ENCODE results near the gene ERAP2.
"Not testable (repeated sequence)": the region's sequence is repeated elsewhere in the genome, so short reads cannot be mapped to it uniquely, and the experiment has no call there.

Gene ERAP2, protein sequence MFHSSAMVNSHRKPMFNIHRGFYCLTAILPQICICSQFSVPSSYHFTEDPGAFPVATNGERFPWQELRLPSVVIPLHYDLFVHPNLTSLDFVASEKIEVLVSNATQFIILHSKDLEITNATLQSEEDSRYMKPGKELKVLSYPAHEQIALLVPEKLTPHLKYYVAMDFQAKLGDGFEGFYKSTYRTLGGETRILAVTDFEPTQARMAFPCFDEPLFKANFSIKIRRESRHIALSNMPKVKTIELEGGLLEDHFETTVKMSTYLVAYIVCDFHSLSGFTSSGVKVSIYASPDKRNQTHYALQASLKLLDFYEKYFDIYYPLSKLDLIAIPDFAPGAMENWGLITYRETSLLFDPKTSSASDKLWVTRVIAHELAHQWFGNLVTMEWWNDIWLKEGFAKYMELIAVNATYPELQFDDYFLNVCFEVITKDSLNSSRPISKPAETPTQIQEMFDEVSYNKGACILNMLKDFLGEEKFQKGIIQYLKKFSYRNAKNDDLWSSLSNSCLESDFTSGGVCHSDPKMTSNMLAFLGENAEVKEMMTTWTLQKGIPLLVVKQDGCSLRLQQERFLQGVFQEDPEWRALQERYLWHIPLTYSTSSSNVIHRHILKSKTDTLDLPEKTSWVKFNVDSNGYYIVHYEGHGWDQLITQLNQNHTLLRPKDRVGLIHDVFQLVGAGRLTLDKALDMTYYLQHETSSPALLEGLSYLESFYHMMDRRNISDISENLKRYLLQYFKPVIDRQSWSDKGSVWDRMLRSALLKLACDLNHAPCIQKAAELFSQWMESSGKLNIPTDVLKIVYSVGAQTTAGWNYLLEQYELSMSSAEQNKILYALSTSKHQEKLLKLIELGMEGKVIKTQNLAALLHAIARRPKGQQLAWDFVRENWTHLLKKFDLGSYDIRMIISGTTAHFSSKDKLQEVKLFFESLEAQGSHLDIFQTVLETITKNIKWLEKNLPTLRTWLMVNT

DNA sequence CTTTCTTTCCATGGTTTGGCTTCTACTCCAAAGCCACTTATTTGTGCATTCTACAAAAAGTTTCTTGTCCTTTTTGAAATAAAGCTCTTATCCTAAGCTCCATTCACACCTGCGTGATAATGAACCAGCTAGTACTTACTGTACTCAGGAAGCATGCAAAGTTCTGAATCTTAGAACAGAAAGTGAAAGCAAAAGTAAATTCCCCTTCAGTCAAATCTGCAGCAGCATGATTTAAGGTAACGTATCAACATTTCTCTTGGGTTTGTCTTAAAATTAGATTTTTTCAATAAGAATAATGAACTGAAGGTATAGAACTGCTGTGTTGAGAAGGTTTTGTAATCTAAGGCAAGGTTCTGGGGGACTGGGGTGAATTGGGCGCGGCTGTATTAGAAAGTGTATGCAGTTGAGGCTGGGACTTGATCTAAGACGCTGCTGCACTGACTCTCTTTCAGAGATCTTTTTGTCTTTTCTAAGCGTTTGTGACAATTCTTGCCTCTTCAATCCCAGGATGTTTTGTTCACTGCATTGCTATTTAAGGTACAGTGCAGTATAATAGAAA is at the start of gene ERAP2:
TSS of gene ERAP2 (plus strand) at position 209 of the 559 bp plus-strand sequence. CDS start 3,186 bp downstream, outside the sequence.
- DNase-seq: peak; percentile 71

DNA sequence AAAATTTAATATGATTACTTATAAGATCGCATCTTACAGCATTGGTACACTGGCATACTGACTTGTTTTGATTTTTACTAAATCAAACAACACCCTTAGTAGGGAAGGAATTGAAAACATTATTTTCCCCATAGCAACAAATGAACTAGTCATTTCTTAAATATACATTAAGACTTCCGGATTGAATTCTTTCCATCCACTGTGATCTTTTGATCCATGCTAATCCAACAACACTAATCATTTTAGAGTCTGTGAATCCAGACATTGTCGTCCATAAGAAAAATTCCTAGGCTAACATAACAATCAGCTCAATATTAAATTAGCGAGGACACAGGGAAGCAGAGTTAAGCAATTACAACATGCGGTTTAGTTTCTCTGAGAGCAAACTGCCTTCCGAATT is 47.0 kb upstream of the ERAP2 start:
- DNase-seq: no peak

DNA sequence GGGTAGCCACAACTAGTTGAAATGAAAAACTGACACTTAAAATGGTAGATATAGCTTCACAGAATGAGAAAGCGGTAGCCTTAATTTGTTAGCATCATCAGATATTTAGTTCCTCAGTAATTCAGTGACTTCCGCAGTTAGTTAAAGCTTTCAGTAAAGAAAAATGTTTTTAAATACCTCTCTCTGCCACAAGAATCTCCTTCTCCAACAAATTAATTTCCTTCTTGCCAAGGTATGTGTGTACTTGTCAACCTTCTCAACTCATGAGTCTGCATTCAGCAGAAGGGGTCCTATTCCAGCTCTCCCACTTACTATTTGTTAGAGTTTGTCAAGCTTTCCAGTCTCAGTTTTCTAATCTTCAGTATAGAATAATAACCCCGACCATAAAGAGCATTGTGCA is 42.3 kb upstream of the ERAP2 start:
- DNase-seq: no peak

DNA sequence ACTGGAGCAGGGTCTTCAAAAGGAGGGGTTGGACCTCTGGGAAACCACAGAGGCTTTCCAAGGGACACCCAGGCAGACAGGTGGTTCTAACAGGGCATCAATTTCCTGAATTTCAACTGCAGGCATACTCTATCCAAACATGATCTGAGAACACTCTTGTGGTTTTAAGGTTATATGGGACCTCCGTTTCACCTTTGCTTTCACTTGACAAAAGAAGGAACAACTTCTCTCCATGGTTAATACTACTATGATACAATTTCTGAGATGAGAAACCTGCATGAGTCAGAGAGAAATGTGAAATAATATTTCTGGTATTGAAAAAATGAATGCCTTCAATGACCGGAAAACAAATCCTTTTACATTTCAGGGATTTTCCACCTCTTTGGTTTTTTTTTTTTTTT is 40.5 kb upstream of the ERAP2 start:
- DNase-seq: peak; percentile 16

DNA sequence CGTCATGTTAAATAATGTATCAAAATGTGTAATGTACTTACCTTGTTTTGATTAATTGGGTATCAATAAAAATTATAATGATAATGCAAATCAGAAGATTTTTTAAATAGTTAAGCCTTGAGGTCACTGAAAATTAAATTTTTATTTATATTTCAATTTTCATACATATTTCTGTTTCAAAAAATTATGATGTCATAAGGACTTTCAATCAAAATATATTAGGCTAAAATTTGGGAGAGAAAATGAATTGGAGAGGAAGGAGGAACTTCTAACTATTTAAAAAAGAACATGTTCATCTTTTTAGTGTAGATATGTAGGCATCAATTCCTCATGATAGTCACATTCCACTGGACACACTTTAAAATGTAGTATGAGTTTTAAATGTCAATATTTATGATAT is 39.5 kb upstream of the ERAP2 start:
- DNase-seq: no peak

DNA sequence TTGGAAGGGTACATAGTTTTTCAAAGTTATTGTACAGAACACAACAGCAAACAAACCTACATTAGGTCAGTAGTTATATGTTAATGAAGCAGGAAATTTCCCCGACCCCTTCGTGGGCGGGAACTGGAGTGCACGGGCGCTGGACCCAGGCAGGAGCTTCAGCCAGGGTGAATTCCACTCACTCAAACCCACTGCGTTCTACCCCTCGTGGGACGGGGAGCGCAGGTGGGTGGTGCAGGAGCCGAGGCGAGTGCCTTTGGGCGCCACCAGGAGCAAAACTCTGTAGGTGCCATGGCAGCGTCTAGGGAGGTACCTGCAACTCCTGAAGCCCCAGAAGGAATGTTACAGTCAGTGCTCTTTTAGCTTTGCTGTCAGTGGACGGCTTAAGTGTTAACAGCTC is 39.0 kb upstream of the ERAP2 start:
- DNase-seq: no peak

DNA sequence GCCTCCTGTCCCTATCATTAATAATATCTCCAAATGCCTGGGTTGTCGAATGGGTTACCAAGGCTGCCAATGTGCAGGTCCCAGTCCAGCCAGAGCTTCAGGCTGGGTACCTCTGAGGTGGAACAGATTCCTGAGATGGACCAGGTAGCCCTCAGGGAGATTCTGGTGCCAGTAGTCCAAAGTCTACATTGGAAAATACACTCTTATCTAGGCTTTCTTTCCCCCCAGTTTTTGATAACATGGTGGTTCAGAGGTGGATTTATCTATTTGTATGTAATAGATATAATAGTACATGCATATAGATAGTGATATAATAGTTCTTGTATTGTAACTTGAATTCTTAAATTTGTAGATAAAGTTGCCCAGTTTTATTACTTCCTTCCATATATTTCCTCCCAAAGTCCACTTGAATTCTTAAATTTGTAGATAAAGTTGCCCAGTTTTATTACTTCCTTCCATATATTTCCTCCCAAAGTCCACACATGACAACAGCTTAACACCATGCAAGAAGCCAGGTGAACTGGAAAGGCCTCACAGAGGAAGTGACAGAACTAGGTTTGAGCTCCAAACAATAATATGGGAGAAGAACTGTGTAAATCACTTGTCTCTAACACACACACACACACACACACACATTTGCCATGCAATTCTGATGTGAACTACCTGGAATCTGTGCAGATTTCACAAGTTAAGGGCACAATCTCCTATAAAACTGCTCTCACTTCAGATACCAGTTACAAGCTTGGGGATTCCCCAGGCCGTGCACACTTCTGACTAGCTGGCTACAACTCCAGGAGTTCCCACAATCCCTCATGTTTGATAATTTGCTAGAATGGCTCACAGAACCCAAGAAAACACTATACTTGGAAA is 37.9 kb upstream of the ERAP2 start:
- no peak for DNase-seq

DNA sequence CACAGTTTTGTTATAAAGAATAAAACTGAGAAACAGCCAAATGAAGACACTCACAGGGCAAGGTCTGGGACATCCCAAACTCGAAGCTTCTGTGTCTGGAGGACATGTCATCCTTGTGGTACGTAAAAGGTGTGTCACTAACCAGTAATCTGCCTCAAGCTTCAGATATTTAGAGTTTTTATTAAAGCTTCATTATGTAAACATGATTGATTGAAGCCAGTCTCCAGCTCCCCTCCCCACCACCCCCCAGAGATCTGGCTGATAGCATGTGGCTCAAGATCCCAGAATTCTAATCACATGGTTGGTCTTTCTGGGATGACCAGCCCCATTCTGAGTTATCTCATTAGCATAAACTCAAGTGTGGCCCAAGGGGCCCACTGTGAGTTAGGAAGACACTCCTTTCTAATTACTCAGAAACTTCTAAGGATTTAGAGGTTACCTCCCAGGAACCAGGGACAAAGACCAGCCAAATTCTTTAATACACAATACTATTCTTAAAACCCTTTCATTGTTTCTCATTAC is 37.2 kb upstream of the ERAP2 start:
- no peak for DNase-seq

DNA sequence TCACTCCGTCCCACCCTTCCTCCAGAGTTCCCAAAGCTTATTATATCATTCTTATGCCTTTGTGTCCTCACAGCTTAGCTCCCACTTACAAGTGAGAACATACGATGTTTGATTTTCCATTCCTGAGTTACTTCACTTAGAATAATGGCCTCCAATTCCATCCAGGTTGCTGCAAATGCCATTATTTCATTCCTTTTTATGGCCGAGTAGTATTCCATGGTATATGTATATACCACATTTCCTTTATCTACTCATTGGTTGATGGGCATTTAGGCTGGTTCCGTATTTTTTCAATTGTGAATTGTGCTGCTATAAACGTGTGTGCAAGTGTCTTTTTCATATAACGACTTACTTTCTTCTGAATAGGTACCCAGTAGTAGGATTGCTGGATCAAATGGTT is 34.4 kb upstream of the ERAP2 start:
- DNase-seq: not testable (repeated sequence)

DNA sequence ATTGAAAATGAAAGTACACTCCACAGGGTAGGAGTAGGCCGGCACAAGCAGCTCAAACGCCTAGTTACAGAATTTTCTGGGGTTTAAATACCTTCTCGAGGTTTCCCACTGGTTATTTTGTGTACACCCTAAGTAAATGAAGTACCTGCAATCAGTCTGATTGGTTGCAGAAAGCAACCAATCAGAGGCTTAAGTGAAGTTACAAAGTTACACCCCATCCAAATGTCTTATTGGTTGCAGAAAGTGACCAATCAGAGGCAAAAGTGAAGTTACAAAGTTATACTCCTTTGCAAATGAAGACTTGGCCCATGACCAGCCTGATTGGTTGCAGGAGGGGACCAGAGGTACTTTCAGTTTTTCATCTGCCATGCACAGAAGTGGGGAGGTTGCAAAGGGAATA is 33.2 kb upstream of the ERAP2 start:
- DNase-seq: no peak

DNA sequence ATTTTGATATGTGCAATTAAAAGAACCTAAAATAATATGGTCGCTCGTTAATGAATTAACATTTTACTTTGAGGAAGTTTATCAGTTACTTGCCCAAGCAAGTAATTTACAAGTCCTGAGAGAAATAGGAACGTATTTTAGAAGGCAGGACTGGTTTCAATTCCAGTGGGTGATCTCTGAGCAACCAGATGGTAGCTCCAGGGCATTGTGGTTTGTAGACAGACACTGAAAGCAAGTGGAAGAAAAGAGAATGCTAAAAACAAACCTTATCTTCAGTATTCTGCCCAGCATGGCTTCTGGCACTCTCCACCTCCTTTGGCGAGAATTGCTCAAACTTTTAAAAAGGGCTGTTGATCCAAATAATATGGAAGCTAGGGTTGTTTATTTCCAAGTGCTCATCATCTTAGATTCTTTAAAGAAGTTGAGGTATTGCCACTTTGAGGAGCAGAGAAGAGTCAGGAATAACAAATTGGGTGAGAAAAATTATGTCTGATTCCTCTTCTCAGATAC is 31.8 kb upstream of the ERAP2 start:
- peak; percentile 69 for DNase-seq

DNA sequence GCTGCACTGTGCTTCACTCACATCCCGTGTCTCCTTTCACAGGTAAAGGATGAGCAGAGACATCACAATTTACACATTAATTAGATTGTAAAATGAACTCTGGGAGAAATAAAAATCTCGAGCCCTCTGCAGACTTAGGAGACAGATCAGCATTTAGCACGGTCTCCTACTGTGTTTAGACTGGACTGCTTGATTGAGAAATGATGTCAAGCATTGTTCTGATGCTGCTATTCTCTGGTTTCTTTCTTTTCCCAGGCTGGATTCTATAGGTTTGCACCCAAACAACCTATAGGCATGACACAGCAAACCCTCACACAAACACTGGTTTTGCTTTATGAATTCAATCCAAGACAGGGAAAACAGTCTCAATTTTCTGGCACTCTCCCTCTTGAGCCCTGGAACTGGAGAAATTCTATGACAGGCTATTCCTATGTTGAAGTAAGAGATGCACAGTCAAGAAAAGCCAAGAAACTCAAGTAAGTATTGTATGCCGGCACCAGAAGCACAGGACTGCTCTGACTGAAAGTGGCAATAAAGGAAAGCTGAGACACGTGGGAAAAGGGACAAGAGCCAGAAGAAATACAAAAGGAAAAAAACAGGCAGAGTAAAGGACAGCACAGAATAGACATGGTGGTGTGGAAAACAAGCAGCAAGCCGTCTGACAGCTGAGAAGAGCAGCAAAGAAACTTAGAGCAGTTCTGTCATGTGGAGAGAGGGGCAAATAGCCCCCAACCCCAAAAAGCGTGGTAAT is 24.8 kb upstream of the ERAP2 start:
- no peak for DNase-seq

DNA sequence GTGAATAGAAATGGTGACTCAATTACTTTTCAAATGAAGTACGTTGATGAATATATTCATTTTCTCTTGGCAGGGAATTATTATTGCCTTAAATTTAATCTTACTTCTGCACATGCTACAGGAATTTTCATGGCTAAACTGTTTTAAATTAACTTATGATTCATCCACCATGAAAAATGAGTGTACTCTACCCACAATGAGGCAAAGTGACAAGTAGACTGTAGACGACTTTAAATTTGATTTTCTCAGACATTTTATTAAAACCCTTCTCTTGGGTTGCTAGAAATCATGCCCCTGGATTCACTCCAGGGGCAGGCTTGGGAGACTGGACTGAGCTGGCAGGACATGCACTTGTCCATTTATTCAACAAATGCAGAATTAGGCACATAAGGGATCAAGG is 23.5 kb upstream of the ERAP2 start:
- DNase-seq: no peak

DNA sequence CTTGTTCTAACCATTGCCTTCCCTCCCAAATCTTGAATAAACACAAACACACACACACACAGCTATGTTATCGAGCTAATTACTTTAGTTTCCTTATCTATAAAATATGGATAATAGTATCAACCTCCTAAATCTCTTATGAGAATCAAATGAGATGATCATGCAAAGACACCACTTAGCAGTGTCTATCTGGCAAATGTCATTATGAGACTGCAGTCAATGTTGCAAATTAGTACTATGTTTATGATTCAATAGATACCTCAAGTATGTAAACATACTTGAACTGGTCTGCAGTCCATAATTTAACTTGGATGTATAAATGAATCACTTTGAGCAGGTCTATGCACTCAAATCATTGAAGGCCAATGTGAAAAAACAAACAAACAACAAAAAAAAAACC is 22.2 kb upstream of the ERAP2 start:
- DNase-seq: no peak

DNA sequence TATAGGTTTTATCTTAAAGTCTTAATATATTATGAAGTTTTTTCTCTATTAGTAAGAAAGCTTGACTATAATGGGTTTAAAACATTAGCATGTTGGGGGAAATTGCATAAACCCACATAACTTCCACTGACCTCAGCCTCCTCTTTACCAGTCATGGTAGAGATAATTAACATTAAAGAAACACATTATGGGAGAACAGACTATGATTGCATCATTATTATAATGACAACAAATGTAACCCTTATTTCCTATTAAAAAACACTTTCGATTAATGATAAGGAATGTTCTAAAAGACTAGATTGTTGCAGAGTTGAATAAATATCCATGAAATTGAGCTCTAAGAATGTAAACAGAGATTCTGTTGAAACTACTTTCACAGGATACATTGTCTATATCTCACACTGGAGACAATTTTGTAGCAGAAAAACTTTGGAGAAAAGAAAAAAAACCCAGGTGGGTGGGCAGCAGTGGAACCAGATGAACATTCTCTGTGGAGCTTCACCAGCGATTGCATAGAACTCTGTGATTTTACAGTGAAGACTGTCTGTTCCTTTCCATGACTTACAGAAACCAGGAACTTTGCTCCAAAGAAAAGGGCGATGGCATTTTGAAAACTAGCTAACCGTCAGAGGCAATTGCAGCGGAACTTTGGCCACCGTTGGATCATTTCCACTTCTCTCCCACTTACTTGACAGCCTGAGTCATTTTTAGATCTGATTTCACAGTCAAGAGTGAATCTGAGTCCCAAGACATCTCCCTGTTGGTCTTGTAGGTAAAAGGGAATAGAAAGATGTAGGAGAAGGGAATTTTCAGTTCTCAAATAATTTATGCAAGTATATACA is 21.0 kb upstream of the ERAP2 start:
- no peak for DNase-seq

DNA sequence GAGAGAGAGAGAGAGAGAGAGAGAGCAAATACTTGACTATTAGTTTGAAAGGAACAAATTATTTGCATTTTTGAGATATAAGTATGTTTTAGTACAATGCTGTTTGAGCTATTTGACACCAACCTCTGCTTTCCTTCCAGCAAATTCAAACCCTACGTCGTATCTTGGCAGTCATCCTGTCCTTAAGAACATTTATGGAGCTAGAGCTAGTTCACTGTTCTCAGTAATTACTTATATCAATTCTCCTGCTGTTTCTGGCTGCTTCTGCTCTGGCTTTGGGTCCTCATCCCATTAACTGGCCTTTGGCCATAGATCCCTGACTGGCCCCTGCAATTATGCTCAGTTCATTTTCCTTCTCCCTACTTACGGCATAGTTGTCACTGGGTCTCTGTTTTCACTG is 19.9 kb upstream of the ERAP2 start:
- DNase-seq: no peak

DNA sequence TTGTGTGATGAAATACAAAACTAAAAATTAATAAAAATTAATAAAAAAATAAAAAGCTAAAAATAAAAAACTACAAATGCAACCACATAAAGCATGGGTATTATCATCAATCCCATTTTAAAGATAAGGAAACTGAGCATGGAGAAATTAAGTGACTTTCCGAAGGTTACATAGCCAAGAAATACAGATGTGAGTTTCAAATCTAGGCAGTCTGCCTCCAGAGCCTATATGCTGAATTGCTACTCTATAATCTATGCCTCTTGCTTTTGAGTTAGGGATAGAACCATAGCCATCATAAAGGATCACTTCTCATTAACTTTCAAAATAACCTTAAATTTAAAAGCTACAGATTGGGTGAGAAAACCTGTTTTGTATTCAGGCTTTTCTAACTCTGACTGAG is 18.8 kb upstream of the ERAP2 start:
- DNase-seq: no peak

DNA sequence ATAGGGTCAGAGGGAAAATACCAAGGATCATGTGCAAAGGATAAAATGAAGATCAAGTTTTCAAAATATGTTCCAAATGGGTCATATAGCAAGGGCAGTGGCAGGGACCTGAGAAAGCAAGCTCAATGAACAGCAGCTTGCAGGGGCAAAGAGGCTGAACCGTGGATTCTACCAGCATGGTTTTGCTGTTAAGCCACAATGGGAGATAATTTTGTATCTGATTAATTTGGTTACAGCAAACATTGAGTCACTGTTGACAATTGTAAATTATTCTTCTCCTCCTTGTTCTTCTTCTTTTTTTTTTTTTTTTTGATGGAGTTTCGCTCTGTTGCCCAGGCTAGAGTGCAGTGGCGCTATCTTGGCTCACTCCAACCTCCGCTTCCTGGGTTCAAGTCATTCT is 18.4 kb upstream of the ERAP2 start:
- no peak for DNase-seq

DNA sequence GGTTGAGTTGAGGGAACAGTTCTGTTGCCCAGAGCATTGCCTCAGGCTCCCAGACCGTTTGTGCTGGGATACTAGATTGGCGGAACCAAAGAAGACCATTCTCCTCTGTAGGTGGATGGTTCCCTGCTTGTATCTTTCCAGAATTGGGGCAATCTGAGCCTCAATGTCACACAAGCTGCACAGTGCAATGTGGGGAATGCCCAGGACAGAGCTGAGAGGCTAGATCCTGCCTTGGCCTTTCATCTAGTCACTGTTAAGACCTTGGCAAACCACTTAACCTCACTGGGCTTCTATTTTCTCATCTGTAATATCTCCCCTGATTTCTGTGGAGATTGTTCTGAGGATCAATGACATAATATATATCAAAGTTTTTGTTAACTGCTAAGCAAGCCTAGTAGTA is 16.9 kb upstream of the ERAP2 start:
- no peak for DNase-seq

DNA sequence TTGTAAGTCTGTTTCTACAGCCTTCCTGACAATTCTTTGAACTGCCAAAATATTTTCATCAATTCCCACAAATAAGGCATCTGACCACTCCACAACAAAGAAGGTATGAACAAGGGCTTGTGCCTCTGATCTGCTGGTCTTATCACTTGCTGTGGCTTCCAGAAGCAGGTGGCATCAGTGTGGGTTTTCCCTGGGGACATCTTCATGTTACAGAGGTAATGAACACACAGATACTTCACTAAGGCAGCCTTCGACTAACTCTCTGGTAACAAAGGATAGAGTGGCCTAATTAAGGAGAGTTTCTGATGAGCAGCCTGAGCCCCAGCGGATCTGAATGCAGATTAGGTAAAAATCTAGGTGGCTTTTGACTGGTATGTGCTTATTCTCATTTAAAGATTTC is 15.2 kb upstream of the ERAP2 start:
- DNase-seq: no peak

All from RPMI8226 (cell line).